Anterior cingulate cortex (tissue), 58 donors: ENCODE data around the gene NCKAP5.

Source experiments
- DNase-seq, 58 donors: peaks; one replicate each; lab custom pipeline; 2025; lab: John Stamatoyannopoulos, UW

The NCKAP5 gene

DNA sequence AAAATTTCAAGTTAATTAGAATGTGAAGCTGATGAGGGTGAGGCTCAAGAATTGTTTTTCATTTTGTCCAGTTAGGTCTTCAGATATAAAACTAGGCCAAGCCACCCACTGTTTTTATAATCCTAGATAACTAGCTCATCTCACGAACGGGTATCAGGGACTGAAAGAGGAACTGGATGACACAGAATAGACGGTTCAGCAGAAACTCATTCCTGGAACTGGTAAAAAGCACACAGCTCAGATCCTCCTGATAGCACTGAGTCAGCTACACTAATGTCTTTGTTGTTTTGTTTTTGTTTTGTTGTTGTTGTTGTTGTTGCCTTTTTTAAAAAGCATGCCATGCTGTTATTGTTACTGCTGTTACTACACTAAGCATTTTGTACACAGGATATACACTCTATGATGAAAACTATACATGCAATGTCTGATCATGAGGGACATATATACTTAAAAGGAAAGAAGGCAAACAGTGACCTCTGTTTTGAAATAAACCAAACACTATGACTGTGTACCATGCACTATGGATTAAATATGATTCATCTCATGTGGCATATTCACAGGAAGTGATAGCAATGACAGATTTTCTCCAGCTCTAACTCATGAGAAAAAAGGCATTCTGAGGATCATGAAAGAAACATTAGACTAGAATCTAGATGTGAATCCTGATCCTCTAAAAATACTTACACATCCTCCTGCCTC lies 437.6 kb downstream of the NCKAP5 start:
- peak in 1 of 58 donors; percentile 7 for DNase-seq

DNA sequence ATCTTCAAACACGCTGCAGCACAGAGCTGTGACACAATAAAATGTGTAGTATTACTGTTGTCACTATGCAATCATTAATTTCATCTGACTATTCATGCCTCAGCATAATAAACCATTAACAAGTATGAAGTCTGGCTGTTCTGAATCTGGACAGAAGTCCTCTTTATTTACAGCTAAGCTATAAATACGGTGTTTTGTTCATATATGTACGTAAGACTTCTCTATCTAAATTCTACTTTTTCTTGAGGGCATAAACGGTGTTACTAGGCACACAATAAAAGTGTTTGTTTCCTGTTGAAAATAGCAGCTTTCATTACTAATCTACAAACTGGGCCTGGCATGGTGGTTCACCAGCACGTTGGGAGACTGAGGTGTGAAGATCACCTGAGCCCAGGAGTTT lies 443.8 kb downstream of the NCKAP5 start:
- DNase-seq, result no peak

DNA sequence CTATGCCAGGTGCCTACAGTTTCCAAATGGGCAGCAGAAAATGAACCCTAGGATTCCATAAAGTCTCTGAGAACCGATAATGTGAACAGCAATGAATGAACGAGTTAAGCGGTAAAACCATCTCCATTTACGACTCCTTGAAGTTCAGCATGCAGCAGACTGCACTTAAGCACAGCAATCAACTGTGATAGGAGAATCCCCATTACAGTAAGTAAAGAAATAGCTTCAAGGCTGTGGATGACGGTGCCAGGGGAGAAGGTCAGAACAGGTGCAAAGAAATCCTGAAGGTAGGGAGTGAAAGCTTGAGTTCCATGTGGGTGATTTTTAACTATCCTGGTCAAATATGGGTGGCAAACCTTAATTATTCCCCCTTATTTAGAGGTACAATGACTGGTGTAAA lies 444.4 kb downstream of the NCKAP5 start:
- no peak for DNase-seq

DNA sequence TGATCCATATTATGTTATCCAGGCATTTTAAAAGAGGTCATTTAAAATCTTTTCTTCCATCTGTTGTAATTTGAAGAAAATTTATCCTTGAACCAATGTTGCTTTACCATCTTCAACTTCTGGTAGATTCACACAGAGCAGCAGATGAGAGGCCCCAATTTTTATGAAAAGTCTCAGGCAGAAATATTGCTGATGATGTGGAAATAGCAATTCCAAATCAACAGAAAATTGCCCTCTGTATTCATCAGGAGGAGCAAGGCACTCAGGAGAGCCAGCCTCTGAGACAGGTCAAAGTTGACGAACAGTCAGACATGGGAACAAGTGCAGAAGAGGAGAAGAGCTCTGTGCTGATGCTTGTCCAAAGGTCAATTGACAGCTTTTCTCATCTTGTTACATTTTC lies 444.9 kb downstream of the NCKAP5 start:
- DNase-seq, result no peak

DNA sequence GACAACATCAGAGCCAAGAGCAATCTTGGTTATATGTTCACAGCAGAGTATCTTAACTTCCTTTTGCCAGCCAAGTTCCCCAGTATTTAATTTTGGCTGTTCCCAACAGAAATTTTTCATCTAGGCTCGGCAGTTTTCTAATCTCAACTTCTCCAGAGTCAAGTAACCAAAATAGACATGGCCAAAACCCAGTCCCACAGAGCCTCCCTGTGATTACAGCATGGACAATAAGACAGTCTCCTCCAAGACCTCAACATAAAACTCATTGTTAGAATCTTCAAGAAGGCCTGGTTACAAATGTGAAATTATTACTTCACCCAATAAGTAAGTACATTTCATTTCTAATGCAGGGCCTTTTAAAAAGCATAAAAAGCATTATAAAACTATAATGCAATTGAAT lies 445.7 kb downstream of the NCKAP5 start:
- DNase-seq, result no peak

- no peak for DNase-seq
Measured at GRCh38 chr2:133120310-133120709, 448.0 kb downstream of the NCKAP5 start.

GRCh38 chr2:133110201-133110600 lies 458.1 kb downstream of the NCKAP5 start:
- DNase-seq, result no peak

GRCh38 chr2:133109772-133110171 lies 458.5 kb downstream of the NCKAP5 start:
- DNase-seq, result no peak

DNA sequence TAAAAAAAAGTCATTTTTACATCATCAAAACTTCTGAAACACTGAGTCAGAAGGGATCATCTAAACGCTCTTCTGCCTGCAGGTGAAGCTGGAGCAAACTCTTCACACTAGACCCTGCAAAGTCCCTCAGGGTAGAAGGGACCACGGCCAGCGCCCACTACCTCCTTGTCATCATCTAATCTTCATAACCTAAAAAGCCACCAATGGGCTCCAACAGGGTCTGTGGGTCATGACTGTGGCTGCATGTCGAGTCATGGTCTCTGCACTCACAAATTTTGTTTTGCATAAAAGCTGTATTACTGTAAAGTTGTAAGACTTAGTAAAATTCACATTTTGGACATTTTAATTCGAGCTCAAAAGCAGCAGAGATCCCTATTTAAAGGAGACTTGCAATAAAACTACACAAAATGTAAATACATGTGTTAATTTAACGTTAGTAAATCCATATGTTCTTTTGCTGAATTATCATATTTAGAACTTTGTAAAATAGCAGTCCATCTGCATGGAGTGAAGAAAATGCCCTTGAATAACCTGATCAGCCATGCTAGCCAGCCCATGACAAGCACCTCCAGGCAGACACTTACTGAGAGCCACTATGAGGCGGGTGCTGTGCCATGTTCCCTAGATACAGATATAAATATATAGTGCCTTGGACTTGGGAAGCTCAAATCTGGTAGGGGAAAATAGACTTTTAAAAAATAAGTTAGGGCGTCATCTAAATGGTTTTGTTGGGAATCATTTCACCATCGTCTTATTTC lies 461.0 kb downstream of the NCKAP5 start:
- no peak for DNase-seq

- no peak for DNase-seq
Measured at GRCh38 chr2:133104871-133105270, 463.4 kb downstream of the NCKAP5 start.

GRCh38 chr2:133098787-133099186 lies 469.5 kb downstream of the NCKAP5 start:
- DNase-seq, result no peak

- no peak for DNase-seq
Measured at GRCh38 chr2:133097666-133098065, 470.6 kb downstream of the NCKAP5 start.

GRCh38 chr2:133092571-133092970 lies 475.7 kb downstream of the NCKAP5 start:
- DNase-seq, result no peak

DNA sequence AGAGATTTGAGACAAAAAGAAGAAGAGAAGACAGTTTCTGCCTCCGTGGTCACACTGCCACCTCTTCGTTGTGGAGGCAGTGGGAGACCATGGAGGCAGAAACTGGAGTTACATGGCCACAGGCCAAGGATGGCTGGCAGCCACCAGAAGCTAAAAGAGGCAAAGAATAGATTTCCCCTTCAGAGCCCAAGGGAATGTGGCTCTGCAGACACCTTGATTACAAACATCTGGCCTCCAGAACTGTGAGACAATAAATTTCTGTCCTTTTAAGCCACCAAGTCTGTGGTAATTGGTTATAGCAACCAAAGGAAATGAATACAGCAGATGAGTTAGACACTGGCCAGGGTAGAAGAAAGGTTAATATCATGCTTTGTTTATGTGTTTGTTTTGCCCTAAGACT lies 477.9 kb downstream of the NCKAP5 start:
- no peak for DNase-seq

GRCh38 chr2:133086176-133086575 lies 482.1 kb downstream of the NCKAP5 start:
- DNase-seq, result no peak

- no peak for DNase-seq
Measured at GRCh38 chr2:133085646-133086045, 482.6 kb downstream of the NCKAP5 start.

GRCh38 chr2:133082034-133082433 lies 486.2 kb downstream of the NCKAP5 start:
- no peak for DNase-seq

GRCh38 chr2:133080822-133081221 lies 487.4 kb downstream of the NCKAP5 start:
- DNase-seq, result no peak

GRCh38 chr2:133078667-133079411 lies 489.4 kb downstream of the NCKAP5 start:
- DNase-seq, result no peak

DNA sequence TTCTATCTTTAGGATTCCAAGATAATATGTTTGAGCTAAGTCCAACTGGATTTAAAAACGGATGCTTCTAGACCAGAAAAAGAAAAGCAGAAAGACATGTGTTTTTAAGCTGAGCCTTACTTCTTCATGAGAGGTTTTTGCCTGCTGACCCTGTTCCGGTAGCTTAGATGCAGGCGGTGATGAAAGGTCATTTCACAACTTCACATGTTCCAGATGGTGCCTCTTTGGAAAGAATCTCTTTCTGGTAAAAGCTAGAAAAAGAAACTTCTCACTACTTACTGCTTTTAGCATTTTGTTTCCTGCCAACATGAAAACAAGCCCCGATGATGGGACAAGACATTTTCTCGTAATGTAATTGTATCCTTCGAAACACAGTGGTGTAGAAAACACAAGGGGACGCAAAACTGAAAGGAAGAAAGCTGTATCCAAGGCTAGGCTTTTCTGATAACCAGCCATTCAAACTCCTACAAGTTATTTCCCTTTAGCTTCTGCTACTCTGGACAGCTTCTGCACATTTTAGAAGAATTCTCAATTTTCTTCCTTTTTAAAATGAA lies 490.9 kb downstream of the NCKAP5 start:
- peak in 1 of 58 donors; percentile 3 for DNase-seq
